Activated CD4-positive, alpha-beta T cell treated with anti-CD3 and anti-CD28 coated beads for 24 hours (primary cell): ENCODE measurements around the gene LHFPL3.

Experiments
- DNase-seq, 2 donors: peaks; one replicate each; pipeline ENCODE4 v3.0.0-alpha.2; 2020; ENCODE audit warnings: low read depth in 2 of 2

LHFPL3 gene

GRCh38 chr7:104795616-104796398, 467.4 kb downstream of the LHFPL3 start:
- no peak for DNase-seq

GRCh38 chr7:104800307-104800706, 471.9 kb downstream of the LHFPL3 start:
- no peak for DNase-seq

- DNase-seq = no peak
These were observed 472.6 kb downstream of the LHFPL3 start for GRCh38 chr7:104801022-104801421.

- no peak for DNase-seq
These were observed 475.5 kb downstream of the LHFPL3 start for GRCh38 chr7:104803931-104804330.

DNA sequence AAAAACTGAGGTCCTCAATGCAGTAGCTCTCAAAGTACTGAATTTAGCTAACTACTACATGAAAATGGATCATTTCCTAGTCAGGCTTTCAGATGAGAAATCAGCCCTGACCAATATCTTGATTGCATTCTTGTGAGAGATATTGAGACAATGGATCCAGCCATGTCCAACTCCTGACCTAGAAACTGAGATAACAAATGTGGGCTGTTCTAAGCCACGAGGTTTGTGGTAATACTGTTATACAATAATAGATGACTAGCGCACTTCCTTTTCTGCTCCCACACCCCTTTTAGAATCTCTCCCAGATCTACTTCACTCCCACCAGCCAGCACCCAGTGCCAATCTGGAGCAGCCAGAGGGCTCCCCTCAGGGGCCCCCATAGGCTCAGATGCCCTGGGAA, 476.3 kb downstream of the LHFPL3 start:
- no peak for DNase-seq

GRCh38 chr7:104805449-104806317, 477.3 kb downstream of the LHFPL3 start:
- no peak for DNase-seq

DNA sequence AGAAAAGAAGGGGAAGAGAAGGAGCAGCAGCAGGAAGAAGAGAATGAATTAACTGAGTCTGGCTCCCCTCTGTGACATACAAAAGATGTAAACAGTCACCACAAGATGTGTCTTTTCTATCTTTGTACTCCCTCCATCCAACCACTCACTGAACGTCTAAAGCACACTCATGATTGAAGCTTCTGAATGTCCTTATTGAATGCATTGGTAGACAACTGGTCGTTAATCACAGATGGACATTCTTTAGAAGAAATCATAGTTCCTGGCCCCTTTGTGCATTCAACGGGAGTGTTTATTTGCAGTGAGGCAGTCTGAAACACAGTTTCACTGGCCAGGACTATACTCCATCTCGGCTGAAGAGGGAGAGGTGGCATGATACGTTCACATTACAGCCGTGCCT, 479.3 kb downstream of the LHFPL3 start:
- no peak for DNase-seq

DNA sequence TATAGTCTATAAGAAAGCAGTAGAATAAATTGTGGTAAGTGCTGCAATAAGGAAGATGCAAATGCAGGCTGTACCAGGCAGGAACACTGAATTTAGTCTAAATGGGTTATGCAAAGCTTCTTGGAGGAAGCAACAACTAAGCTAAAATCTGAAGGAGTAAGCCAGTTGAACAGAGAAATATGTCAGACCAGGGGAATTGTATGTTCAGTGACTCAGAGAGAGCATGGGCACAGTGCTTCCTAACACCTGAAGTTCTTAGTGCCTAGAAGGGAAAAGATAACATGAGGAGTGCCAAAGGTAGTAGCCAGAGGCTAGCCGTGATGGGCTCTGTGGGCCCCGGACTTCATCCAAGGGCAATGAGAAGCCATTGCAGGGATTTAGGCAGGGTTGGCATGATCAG, 481.5 kb downstream of the LHFPL3 start:
- no peak for DNase-seq

DNA sequence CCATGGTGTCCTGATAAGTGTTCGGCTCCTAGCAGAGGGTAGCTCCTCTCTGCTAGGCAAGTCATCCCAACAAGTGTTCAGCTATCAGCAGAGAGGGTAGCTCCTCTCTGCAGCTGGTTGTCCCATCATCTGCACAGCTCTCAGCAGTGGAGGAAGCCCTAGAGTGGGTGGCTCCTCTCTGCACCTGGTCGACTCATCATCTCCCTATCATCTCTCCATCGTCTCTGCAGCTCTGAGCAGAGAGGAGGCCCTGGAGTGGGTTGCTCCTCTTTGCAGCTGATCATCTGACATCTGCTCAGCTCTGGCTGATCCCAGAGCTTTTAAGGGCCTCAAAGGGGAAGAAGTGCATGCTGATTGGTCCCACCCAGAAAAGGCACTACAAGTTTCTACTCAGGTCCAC, 485.7 kb downstream of the LHFPL3 start:
- DNase-seq = no peak

GRCh38 chr7:104814671-104815400, 486.4 kb downstream of the LHFPL3 start:
- DNase-seq = no peak

DNA sequence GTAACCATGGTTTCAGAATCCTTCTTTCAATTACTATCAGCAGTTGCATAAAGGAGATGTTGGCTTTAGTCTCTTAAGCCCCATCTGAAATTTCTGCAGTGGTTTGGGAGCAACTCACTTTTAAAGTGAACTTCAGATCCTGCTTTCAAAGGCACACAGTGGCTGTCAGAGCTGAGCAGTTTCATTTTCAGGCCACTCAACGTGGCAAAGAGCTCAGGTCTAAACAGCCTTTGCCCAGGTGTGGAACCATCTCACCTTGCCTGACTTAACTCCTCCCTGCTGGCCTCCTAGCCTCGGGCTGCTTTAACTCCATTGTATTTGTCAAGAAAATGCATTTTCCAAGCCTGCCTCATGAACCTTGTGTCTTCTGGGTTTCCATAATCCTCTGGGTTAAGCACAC, 488.1 kb downstream of the LHFPL3 start:
- DNase-seq = no peak

DNA sequence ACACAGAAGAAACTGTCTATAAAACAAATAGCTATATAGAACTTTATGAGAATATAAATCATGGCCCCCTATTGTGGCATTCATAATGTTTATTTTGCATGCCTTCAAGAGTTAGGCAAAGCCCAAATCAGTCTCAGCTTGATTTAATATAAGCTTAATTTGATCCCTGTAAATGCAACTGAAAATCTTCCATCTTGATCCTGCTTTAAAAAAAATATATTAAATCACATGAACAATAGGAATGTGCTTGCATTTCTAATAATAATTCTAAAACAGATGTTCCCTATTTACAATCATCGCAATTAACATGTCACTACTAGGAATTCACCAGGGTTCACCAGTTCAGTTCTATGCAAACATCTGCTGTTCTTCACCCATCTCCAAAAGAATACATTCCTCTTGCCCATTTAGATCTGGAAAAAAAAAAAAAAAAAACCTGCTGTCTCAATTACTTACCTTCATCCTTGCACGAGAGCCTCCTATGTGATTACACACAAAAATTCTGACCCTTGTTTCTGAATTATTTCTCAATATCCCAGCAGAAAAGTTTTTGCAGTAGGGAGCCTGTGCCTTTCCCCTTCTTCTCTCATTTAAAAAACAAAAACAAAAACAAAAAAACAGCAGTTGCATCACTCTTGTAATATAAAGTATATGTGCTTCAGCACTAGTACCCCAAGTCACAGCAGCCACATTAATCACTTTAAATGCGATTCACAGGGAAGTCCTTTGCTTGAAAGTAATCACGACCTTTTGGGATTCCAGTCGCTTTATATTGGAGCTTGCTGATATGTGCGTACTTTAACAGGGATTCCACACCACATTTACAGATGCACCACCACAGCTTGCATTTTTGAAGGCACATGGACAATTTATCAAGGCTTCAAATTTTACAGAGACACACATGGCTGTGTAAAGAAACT, 490.8 kb downstream of the LHFPL3 start:
- DNase-seq = no peak

DNA sequence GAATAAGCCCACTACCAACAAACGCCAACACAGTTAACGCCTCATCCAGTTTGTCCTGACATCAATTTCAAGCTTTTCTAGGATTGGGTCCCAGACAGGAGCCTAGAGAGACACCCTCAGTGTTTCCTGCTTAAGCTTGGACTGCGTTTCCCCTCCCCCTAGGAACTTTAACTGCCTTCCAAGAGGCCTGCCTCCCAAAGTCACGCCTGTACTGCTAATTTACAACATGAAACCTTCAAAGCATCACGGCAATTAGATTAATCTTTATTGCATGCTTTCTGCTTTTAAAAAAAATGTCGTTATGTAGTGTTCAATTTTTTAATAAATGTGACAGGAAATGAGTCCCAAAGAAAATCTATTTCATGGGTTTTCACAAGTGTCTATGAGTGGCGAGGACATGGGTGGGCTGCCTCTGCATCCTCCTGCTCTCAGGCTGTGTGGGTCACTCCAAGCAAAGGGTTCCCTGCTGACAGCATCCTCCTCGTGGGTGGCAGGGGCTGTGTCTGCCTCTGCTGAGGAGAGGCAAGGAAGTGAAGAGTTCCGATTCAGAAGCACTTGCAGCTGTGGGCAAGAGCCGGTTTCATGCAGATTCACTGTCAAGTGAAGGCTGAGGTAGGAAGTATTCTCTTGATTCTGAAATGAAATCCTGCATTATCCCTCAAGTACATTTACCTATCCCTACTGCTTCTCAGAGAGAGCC, 492.6 kb downstream of the LHFPL3 start:
- DNase-seq = no peak

GRCh38 chr7:104823177-104823576, 494.8 kb downstream of the LHFPL3 start:
- DNase-seq = no peak

GRCh38 chr7:104825099-104825498, 496.7 kb downstream of the LHFPL3 start:
- DNase-seq = no peak

DNA sequence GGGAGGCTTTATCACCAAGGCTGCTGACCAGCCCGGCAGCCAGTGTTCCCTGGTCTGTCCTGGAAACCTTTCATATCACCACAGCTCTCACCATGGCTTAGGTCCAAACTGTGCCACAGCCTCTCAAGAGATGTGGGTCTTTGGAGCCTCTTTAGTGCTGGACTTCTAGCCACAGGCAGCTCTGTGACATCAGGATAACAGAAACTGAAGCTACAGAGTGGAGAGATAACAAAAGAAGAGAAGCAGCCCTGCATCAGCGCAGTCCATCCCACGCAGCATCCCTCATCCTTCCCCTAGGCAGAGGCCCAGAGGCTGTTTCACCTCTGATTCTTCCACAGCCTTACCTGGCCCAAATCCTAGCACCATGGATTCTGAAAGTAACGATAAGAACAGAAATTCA, 497.7 kb downstream of the LHFPL3 start:
- DNase-seq = no peak

- no peak for DNase-seq
These were observed 508.6 kb downstream of the LHFPL3 start for GRCh38 chr7:104836976-104837375.

- DNase-seq = no peak
These were observed 510.3 kb downstream of the LHFPL3 start for GRCh38 chr7:104838537-104839299.

- DNase-seq = no peak
These were observed 511.4 kb downstream of the LHFPL3 start for GRCh38 chr7:104839842-104840241.

GRCh38 chr7:104841798-104842197, 513.4 kb downstream of the LHFPL3 start:
- DNase-seq = no peak
